NCI-H1105 treated with DMSO at 0.1 percent for 48 hours (cell line): ENCODE measurements around the gene CACNA1G.

Source experiments
- DNase-seq: peaks from one replicate; lab custom pipeline; 2025; lab: John Stamatoyannopoulos, UW

The CACNA1G gene

DNA sequence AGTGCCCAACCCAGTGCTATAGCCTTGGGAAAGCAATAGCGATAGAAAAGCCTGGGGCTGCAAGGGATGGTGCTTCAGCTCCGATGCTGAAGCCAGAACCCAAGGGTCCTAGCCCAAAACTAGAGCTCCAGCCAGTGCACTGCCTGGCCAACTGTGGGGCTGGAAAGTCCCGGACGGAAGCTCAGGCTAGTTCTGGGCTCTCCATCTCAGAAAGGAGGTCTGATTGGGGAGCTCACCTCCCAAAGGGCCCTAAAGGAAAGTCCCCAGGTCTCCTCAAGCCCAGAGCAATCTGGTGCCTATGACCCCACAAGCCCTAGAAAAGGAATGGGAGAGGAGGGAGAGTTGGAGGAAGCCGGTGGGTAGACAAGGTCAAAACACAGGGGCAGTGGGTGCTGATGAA lies 72.1 kb downstream of the CACNA1G start:
- DNase-seq = no peak

DNA sequence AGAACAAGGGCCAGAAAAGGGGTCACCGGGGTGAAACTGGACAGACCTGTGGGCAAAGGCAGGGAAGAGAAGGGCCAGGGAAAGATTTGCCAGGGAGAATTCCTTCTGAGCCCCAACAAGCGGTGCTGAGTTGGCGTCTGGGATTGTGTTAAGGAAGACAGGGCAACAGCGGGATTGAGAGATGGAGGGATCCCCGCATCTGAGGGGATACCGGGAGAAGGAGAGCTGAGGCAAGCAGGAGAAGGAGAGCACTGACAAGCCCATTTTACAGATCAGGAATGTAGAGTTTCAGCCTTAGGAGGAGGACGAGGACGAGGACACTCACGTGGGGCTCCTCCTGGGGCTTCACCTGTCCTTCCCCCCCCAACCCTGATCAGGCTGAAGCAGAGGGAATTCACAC lies 73.2 kb downstream of the CACNA1G start:
- no peak for DNase-seq

GRCh38 chr17:50634224-50634914 lies 73.9 kb downstream of the CACNA1G start, which contains the start of gene ABCC3:
Gene ABCC3, plus strand, starts transcription at chr17:50634881. Its CDS starts 56 bp downstream, at chr17:50634937.
- peak; percentile 5 for DNase-seq

- no peak for DNase-seq
Measured at GRCh38 chr17:50634915-50635731, 74.6 kb downstream of the CACNA1G start.

DNA sequence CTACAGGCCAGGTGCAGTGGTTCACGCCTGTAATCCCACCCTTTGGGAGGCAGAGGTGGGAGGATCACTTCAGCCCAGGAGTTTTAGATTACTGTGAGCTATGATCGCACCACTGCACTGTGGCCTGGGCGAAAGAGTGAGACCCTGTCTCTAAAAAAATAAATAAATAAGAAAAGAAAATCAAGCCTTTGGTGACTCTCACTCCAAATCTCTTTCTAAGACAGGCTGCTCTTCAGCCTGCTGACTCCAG lies 75.1 kb downstream of the CACNA1G start:
- no peak for DNase-seq

DNA sequence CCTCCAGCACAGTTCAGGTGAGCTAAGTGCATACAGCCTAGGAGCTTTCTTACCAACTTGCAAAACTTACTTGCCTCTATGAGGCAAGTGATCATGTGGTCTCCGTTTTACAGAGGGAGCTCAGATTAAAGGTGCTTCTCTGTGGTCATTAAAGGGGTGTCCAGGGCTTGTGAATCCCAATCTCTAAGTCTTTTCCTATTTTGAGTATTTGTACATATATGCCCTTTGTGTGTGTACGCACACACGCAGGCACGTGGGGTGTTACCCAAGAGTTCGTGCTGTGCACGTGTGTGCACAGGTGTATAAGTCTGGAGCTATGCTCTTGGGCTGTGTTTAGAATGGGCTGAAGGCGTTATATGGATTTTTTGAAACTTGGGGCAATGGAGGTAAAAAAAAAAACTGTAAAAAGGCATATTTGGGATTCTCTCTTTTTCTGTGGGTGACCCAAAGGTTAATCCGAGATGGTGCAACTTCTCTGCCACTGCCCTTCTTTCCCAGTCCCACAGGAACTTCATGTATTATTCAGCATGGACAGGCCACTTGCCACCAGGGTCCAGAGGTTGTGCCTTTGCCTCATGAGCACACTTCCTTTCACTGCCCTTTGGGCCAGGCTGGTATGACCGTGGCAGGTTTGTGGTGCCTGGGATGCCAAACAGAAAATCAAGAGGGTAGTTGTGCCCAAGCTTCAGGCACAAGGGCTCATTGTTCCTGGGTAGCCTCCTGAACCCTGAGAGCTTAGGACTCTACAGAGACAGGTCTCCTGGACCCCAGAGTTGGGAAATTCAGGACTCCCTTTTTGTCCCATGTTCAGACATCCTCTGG lies 75.7 kb downstream of the CACNA1G start:
- no peak for DNase-seq

GRCh38 chr17:50636804-50637195 lies 76.3 kb downstream of the CACNA1G start:
- no peak for DNase-seq

- no peak for DNase-seq
Measured at GRCh38 chr17:50637829-50638605, 77.5 kb downstream of the CACNA1G start.

DNA sequence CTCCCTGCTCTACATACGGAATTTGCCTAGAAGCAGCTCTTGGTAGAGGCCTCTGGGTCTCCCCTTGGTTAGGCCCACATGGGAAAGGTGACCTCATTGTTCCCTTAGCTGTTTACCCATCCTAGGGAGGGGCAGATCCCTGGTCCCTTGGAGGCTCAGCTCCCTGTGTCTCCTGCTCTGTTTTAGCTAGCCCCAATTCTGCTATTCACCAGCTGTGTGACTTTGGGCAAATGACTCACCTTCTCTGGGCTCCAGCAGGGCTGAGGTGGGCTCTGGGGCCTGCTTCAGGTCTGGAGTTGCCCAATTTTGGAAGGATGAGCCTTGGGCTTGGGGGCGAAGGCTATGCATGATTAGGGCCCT lies 78.1 kb downstream of the CACNA1G start:
- no peak for DNase-seq

DNA sequence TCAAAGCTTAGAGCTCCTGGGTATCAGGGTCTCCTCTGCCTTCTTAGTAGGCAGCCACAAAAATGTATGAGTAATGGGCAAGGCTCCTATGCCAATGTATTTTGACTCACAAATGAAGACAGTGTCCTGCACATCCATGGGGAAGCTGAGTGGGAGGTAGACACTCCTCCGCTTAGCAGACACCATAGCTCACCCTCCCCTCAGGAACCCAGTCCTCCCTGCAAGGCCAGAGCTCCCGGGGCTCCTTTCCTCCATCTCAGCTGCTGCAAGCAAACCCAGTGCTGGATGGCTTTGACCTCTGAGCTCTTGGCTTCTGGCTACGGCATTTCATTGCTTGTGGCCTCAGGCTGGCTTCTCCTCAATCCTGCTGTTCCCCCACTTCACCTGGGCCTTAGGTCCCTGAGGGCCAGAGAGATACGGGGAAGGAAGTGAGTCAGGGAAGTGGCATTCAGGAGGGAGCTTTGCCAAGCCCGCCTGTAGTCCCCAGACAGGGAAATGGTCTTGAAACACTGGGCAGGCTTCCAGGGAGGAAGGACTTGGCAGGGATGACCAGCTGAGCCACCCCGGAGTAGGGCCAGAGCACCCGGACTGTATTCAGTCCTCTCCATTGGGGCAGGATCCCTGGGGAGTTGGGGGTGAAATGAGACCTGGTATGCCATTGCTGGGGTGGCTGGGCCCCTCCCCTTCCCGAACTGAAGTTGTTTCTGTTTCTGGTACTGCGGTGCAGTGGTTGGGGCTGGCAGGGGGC lies 78.6 kb downstream of the CACNA1G start:
- DNase-seq = peak; percentile 14

DNA sequence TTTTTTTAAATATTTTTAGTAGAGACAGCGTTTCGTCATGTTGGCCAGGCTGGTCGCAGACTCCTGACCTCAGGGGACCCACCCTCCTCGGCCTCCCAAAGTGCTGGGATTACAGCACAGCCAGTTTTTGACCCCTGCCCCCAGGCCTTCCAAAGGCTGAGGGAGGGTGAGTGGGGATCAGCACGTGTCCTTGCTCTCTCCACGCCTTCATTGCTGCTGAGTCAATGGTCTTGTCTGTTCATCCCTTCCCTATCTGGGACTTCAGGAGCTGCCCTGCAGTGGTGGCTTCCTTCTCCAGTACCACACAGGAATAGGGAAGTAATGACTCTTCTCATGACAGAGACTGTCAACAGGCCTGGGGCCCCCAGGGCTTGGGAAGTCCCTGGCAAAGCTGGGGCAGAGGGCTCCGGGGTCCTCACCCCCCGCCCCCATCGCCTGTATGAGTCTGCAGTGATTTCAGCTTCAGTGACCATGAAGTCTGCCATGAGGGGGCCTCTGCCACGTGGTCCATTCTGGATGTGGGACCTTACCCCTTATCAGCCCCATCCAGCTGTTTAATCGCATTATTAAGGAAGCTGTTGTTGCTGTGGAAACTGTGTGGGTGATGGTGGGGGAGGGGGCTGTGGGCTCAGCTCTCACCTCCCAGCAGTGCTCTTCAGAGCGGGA lies 80.3 kb downstream of the CACNA1G start:
- no peak for DNase-seq

DNA sequence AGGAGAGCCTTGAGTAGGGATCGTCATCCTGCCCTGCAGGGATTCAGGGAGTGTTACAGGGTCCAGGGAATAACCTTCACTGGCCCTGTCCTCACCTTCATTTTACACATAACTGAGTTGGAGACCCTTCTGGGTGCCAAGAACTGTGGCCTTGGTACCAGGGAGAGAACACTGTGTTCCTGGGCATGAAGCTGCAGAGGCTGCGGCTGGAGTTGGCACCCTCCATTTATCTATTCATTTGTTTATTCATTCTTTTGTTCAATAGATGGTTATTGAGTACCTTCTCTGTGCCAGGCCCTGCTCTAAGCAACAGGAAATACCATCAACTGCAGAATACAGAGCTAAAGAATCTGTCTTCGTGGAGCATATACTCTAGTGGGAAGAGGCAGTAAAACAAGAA lies 80.8 kb downstream of the CACNA1G start:
- DNase-seq = no peak

DNA sequence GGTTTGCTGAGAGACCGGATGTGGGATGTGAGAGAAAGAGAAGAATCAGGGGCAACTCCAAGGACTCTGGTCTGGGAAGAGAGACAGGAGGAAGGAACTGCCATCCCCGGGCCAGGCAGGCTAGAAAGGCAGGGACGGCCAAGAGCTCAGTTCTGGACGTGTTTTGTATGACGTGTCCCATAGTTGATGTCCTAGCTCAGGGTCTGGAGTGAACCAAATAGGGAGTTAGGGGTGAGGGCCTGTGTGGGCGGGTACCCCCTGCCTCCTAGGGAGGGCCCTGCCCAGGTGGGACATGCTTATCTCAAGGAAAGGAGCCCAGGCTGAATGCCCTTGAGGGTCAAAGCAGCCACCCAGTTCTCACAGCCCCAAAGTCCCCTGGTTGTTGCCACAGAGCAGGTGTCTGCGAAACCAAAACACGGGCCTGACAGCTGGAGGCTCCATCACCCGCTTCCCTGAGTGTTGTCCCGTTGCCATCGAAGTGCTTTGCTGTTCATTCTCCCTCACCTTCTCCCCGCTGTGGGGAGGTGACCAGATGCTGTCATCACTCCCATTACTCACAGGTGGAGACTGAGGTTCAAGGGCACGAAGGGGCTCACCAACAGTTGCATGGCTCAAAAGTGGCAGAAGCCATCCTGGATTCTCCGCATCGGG lies 81.7 kb downstream of the CACNA1G start:
- no peak for DNase-seq

GRCh38 chr17:50642722-50643656 lies 82.5 kb downstream of the CACNA1G start:
- DNase-seq = no peak

DNA sequence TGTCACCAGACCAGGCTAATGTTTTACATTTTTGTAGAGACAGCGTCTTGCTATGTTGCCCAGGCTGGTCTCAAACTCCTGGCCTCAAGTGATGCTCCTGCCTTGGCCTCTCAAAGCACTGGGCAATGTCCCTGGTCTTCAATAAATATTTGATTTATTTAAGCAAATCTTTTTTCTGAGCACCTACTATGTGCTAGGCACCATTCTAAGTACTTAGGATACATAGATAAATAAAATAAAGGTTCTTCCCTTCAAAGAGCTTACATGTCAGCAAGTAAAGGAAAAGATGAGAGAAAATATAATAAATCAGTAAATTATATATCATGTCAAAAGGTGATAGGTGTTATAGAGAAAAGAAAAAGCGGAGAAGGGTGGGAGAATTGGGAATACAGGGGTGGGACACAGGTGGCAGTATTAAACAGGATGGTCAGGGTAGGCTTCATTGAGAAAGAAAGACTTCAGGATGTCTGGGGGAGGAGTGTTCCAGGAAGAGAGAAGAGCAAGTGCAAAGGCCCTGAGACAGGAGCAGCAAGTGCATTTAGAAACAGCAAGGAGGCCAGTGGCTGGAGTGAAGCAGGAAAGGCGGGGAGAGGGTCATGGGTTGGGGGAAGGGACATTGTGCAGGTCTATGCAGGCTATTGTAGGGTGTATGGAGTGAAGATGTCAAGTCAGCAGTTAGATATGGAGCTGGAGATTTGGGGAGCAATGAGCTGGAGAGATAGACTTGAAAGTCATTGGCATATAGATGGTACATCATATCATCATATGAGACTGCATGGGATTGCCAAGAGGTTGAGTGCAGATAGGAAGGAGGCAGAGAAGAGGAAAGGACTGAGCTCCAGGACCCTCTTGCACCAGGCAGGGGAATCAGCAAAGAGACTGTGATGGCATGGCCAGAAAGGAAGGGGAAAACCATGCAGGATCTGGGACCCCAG lies 85.5 kb downstream of the CACNA1G start:
- DNase-seq = no peak

DNA sequence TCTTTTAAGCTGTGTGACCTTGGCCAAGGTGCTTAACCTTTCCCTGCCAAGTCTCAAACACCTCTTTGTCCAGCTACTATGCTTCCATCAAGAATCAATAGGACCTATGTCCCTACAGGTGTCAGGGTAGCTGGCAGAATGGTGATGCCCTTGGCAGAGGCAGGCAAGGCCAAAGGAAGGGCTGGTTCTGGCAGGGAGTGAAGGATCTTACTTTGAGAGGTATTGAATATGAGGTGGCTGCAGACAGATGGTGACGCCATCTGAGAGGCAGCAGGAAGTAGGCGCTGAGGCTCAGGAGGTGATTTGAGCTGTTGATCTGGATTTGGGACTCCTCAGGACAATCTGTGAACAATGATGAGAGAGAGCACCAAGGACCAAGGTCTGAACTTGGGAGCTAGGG lies 86.7 kb downstream of the CACNA1G start:
- DNase-seq = no peak

DNA sequence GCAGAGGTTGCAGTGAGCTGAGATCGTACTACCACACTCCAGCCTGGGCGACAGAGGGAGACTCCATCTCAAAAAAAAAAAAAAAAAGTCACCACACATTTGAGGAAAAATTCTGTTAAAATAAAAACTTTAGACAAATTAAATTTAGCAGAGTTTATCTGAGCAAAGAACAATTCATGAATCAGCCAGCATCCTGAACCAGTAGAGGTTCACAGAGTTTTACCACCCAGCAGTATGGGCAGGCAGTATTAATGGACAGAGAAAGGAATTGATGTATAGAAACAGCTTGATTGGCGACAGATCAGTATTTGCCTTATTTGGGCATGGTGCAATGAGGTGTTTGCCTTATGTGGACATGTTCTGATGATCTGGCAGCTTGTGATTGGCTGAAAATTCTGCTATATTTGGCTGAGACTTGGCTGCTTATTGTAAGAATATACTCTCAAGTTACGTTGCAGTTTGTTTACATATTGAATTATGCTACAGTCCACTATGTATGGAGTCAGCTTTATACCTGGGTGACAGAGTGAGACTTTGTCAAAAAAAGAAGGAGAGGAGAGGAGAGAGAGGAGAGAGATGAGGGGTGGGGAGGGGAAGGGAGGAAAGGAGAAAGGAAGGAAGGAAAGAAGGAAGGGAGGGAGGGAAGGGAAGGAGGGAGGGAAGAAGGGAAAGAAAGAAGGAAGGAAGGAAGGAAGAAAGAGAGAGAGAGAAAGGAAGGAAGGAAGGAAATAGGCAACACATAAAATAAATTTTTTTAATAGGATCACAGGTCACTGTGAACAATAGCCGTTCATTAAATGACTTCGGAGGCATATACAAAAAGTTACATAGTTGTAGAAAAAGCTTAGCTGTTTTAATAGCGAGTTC lies 88.8 kb downstream of the CACNA1G start:
- DNase-seq = no peak
